Mucosa of descending colon (tissue), 3 donors: ENCODE data around the gene GLT6D1. TPM values are rescaled to one million over a fixed set of nuclear protein-coding genes. Genes with fewer than 3 reads are reported as not detected.

Experiments used
- ATAC-seq: fragments of 200-7000 bp; cut with Tn5 transposase; one replicate; pipeline ENCODE4 v1.9.1; 2020; ENCODE audit warnings: mild to moderate bottlenecking, moderate library complexity
- DNase-seq, 3 donors: peaks; one replicate each; pipeline ENCODE4 v3.0.0-alpha.2; 2020
- H3K36me3 ChIP-seq: fragments of 200-600 bp; one replicate; pipeline ENCODE4 v1.8.0; 2021; ENCODE audit warnings: low read depth, mild to moderate bottlenecking
- H3K4me1 ChIP-seq: fragments of 200-600 bp; one replicate; pipeline ENCODE4 v1.8.0; 2021; ENCODE audit warnings: low read depth, mild to moderate bottlenecking
- H3K4me3 ChIP-seq: fragments of 200-600 bp; one replicate; pipeline ENCODE4 v1.8.0; 2021; ENCODE audit warnings: mild to moderate bottlenecking
- H3K9me3 ChIP-seq: fragments of 200-600 bp; one replicate; pipeline ENCODE4 v1.8.0; 2021; ENCODE audit warnings: mild to moderate bottlenecking
- CTCF ChIP-seq: fragments of 200-600 bp; IDR thresholded peaks from one replicate; pipeline ENCODE4 v1.8.0; 2022; ENCODE audit warnings: antibody characterized with exemption, mild to moderate bottlenecking
- intact Hi-C, 2 donors: fragments of 100-400 bp; cut with DNase I in 1 of 2; cut with micrococcal nuclease in 1 of 2; formaldehyde crosslinking; loops; one replicate each; pipeline versions ENCODE4 v1.11.0 to v1.11.1; 2022; cut with DNase I, micrococcal nuclease
- total RNA-seq, 3 donors: library from RNA; stranded (reverse); fragmentation: NEBNext Ultra II Directional in 2 of 3; extraction: Animal tissue kit (Norgen Biotek cat#: 25700) in 2 of 3; gene quantifications; one replicate each; pipeline versions ENCODE4 v1.2.1 to v1.2.4, GENCODE V29; 2021 to 2023
- donor health status: DM: no; HTN: no; CAD: no; lungs with moderate emphysema.
- donor health status: DM: no; HTN: no; CAD: no.
- donor health status: DM: no; HTN: yes; CAD: no.

Gene GLT6D1
- total RNA-seq, 3 donors from 2014 or later: not detected

GRCh38 chr9:135661816-135662560 lies 22.6 kb upstream of the GLT6D1 start:
- DNase-seq (no peak), ATAC-seq (no peak)
- H3K36me3 ChIP-seq: no peaks in the 10 kb centered on the region
- no peaks in the 10 kb centered on the region for H3K4me1 ChIP-seq
- intact Hi-C loops: no loop called here
- H3K4me3 ChIP-seq: no peak overlapping the region
- no peak for TF ChIP-seq CTCF
- H3K9me3 ChIP-seq: no peaks in the 10 kb centered on the region

- H3K4me3 ChIP-seq: no peak overlapping the region
- H3K36me3 ChIP-seq: no peaks in the 10 kb centered on the region
- no peak for ATAC-seq
- H3K4me1 ChIP-seq: no peaks in the 10 kb centered on the region
- DNase-seq: no peak
- intact Hi-C loops: no loop called here
- no peak for TF ChIP-seq CTCF
- H3K9me3 ChIP-seq: no peaks in the 10 kb centered on the region
Observed at GRCh38 chr9:135660407-135660806, 21.1 kb upstream of the GLT6D1 start.

DNA sequence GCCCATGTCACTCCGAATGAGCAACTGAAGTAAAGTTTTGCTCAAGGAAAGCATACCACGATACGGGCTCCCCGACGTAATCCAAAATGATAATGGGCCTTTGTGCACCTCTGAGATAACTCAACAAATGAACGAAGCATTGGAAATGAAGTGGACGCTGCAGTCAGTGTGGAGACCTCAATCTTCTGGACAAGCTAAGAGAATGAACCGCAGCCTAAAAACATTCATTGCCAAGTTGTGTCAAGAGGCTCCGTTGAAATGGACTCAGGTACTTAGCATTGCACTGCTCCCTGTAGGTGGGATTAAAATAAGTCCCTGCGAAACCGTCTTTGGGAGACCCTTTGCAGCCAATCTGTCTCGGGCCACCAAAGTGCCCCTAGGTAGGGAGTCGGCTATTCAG lies 19.9 kb upstream of the GLT6D1 start:
- TF ChIP-seq CTCF: no peak
- intact Hi-C loops: no loop called here
- no peaks in the 10 kb centered on the region for H3K9me3 ChIP-seq
- no peak overlapping the region for H3K4me3 ChIP-seq
- DNase-seq (no peak), ATAC-seq (no peak)
- H3K4me1 ChIP-seq: no peaks in the 10 kb centered on the region
- H3K36me3 ChIP-seq: no peaks in the 10 kb centered on the region

GRCh38 chr9:135657416-135657815 lies 18.1 kb upstream of the GLT6D1 start:
- intact Hi-C loops: no loop called here
- DNase-seq (no peak), ATAC-seq (no peak)
- no peaks in the 10 kb centered on the region for H3K4me1 ChIP-seq
- H3K4me3 ChIP-seq: no peak overlapping the region
- TF ChIP-seq CTCF: no peak
- H3K9me3 ChIP-seq: no peaks in the 10 kb centered on the region
- no peaks in the 10 kb centered on the region for H3K36me3 ChIP-seq

- Histone ChIP-seq H3K4me3 (no peak overlapping the region), H3K4me1 (no peaks in the 10 kb centered on the region), H3K9me3 (no peaks in the 10 kb centered on the region), H3K36me3 (no peaks in the 10 kb centered on the region)
- ATAC-seq (no peak), DNase-seq (no peak)
- intact Hi-C loops: no loop called here
- no peak for TF ChIP-seq CTCF
Observed at GRCh38 chr9:135655317-135655716, 16.0 kb upstream of the GLT6D1 start.

- no peaks in the 10 kb centered on the region for H3K36me3 ChIP-seq
- TF ChIP-seq CTCF: no peak
- no peaks in the 10 kb centered on the region for H3K4me1 ChIP-seq
- intact Hi-C loops: no loop called here
- ATAC-seq: no peak
- DNase-seq: no peak
- H3K4me3 ChIP-seq: no peak overlapping the region
- peaks cover 36% of the 10 kb centered on the region for H3K9me3 ChIP-seq
Observed at GRCh38 chr9:135650408-135650807, 11.1 kb upstream of the GLT6D1 start.
